A549 (cell line): ENCODE data around the gene PTPN9. TPM values are rescaled to one million over a fixed set of nuclear protein-coding genes. Genes with fewer than 3 reads are reported as not detected.
"Not testable (repeated sequence)": the region's sequence is repeated elsewhere in the genome, so short reads cannot be mapped to it uniquely, and the experiment has no call there.

Experiments
- ATAC-seq, 2 experiments: fragments of 200-7000 bp in 1 of 2; fragments of >200 bp in 1 of 2; cut with Nextera tagmentation in 1 of 2; cut with Tn5 transposase in 1 of 2; 3 replicates each; pipeline versions ENCODE4 v1.8.0 to v1.9.1; 2018 to 2020; ENCODE audit warnings: mild to moderate bottlenecking in 1 of 2, moderate library complexity in 1 of 2
- CTCF ChIA-PET: fragments of 300-600 bp; sonication (Branson Sonifier 250); formaldehyde crosslinking; extraction: SDS; loops from one replicate; lab custom pipeline; 2021; ENCODE audit warnings: antibody characterized with exemption, inconsistent platforms; lab: Yijun Ruan, JAX
- POLR2A ChIA-PET: fragments of 350-600 bp; formaldehyde crosslinking; extraction: SDS; loops from one replicate; lab custom pipeline; 2021; ENCODE audit warnings: antibody characterized with exemption, inconsistent platforms; lab: Yijun Ruan, JAX
- DNase-seq, 2 experiments: peaks; one replicate each; pipeline versions ENCODE4 v3.0.0 to v3.0.0-alpha.2; 2011 to 2016; ENCODE audit warnings: low read depth in 1 of 2, low spot score in 1 of 2
- FAIRE-seq: peaks from 2 replicates; lab custom pipeline; 2011; peaks lifted over from hg19 to GRCh38; lab: Jason Lieb, UNC
- H3K27ac ChIP-seq, 2 experiments: fragments of >200 bp; sonication (Bioruptor Twin); formaldehyde crosslinking; 3 replicates each; pipeline ENCODE4 v1.5.1; 2016 to 2017
- H3K4me1 ChIP-seq: fragments of >200 bp; sonication (Bioruptor Twin); formaldehyde crosslinking; 3 replicates; pipeline ENCODE4 v1.6.1; 2016
- H3K4me2 ChIP-seq: fragments of >200 bp; sonication (Bioruptor Twin); formaldehyde crosslinking; 3 replicates; pipeline ENCODE4 v1.6.1; 2016
- H3K4me3 ChIP-seq: fragments of >200 bp; sonication (Bioruptor Twin); formaldehyde crosslinking; 3 replicates; pipeline ENCODE4 v1.5.1; 2016
- H3K9me3 ChIP-seq: fragments of >200 bp; sonication (Bioruptor Twin); formaldehyde crosslinking; 3 replicates; pipeline ENCODE4 v1.6.1; 2016
- CBX2 ChIP-seq: fragments of 200-600 bp; sonication (generic); IDR thresholded peaks from 2 replicates; pipeline ENCODE4 v1.6.1; 2016; ENCODE audit warnings: low read depth, mild to moderate bottlenecking, borderline replicate concordance
- CEBPB ChIP-seq, 2 experiments: fragments of >200 bp in 1 of 2; sonication (Bioruptor Twin) in 1 of 2; formaldehyde crosslinking in 1 of 2; IDR thresholded peaks; 2 replicates each; pipeline ENCODE4 v1.6.1; 2012 to 2016
- FOSL2 ChIP-seq, 2 experiments: fragments of 450-650 bp in 1 of 2; fragments of >200 bp in 1 of 2; sonication (Bioruptor Twin) in 1 of 2; formaldehyde crosslinking; IDR thresholded peaks; 2 replicates each; pipeline versions ENCODE4 v1.5.0 to v1.6.1; 2016 to 2020; ENCODE audit warnings: mild to moderate bottlenecking in 1 of 2, moderate library complexity in 1 of 2
- FOXS1 ChIP-seq: fragments of 250-450 bp; sonication (Bioruptor Pico); IDR thresholded peaks from 2 replicates; pipeline ENCODE4 v1.5.0; 2020; ENCODE audit warnings: mild to moderate bottlenecking, moderate library complexity
- HOXB5 ChIP-seq: fragments of 250-450 bp; sonication (Bioruptor Pico); IDR thresholded peaks from 2 replicates; pipeline ENCODE4 v1.5.0; 2020; ENCODE audit warnings: mild to moderate bottlenecking, moderate library complexity
- JUN ChIP-seq, 2 experiments: fragments of >200 bp; sonication (Bioruptor Twin); formaldehyde crosslinking; IDR thresholded peaks; 2 replicates in 1 of 2; 3 replicates in 1 of 2; pipeline ENCODE4 v1.6.1; 2016 to 2017
- JUNB ChIP-seq: fragments of >200 bp; sonication (Bioruptor Twin); formaldehyde crosslinking; IDR thresholded peaks from 2 replicates; pipeline ENCODE4 v1.6.1; 2016
- KDM1A ChIP-seq: fragments of 200-600 bp; sonication (generic); IDR thresholded peaks from 2 replicates; pipeline ENCODE4 v1.6.1; 2016; ENCODE audit warnings: low read depth, mild to moderate bottlenecking
- NFE2L2 ChIP-seq: fragments of 150-350 bp; conservative IDR thresholded peaks from 2 replicates; pipeline ENCODE4 v1.6.1; 2014; ENCODE audit warnings: low read length
- NR3C1 ChIP-seq: fragments of >200 bp; sonication (Bioruptor Twin); formaldehyde crosslinking; IDR thresholded peaks from 3 replicates; pipeline ENCODE4 v1.6.1; 2017
- PHF8 ChIP-seq: fragments of 200-600 bp; sonication (generic); IDR thresholded peaks from 2 replicates; pipeline ENCODE4 v1.6.1; 2016; ENCODE audit warnings: low read depth, mild to moderate bottlenecking, antibody characterized with exemption, moderate library complexity, borderline replicate concordance
- POLR2A ChIP-seq: IDR thresholded peaks from 2 replicates; pipeline ENCODE4 v1.6.1; 2012; ENCODE audit warnings: mild to moderate bottlenecking, low read length
- POLR2AphosphoS2 ChIP-seq: conservative IDR thresholded peaks from 2 replicates; pipeline ENCODE4 v1.6.1; 2012; ENCODE audit warnings: low read length, improper control_type of control experiment, inconsistent platforms
- RAD21 ChIP-seq, 2 experiments: fragments of >200 bp in 1 of 2; sonication (Bioruptor Twin) in 1 of 2; formaldehyde crosslinking in 1 of 2; IDR thresholded peaks in 1 of 2; conservative IDR thresholded peaks in 1 of 2; 2 replicates in 1 of 2; 3 replicates in 1 of 2; pipeline ENCODE4 v1.6.1; 2012 to 2018; ENCODE audit warnings: inconsistent platforms in 1 of 2
- RARB ChIP-seq: fragments of 250-450 bp; sonication (Bioruptor Pico); IDR thresholded peaks from 2 replicates; pipeline ENCODE4 v1.8.0; 2021; ENCODE audit warnings: mild to moderate bottlenecking, moderate library complexity
- RFX5 ChIP-seq: fragments of 450-650 bp; IDR thresholded peaks from 2 replicates; pipeline ENCODE4 v1.7.1; 2014; ENCODE audit warnings: antibody characterized with exemption, mild to moderate bottlenecking, moderate library complexity
- RNF2 ChIP-seq: fragments of 200-600 bp; sonication (generic); IDR thresholded peaks from 2 replicates; pipeline ENCODE4 v1.6.1; 2016; ENCODE audit warnings: low read depth, mild to moderate bottlenecking, antibody characterized with exemption, moderate library complexity, borderline replicate concordance
- SMC3 ChIP-seq: fragments of >200 bp; sonication (Bioruptor Twin); formaldehyde crosslinking; IDR thresholded peaks from 3 replicates; pipeline ENCODE4 v1.6.1; 2018; ENCODE audit warnings: inconsistent platforms
- ZNF302 ChIP-seq: fragments of 250-450 bp; sonication (Bioruptor Pico); IDR thresholded peaks from 2 replicates; pipeline ENCODE4 v1.9.0; 2021; ENCODE audit warnings: inconsistent platforms, mild to moderate bottlenecking, moderate library complexity
- WGBS: methylation state at CpG from one replicate; pipeline ENCODE4 v1.1.6; 2017; ENCODE audit errors: missing lambda C conversion rate; 5-methylcytosine and 5-hydroxymethylcytosine counted together
- polyA plus RNA-seq, 4 experiments: library from polyadenylated mRNA; depleted of rRNA in 3 of 4; stranded (reverse); fragments of >200 nt; fragmentation: RNase III in 1 of 4; extraction: RNeasy Plus Mini Kit Qiagen cat#74134 plus additional on column Dnase treatment in 1 of 4; gene quantifications; 2 replicates in 3 of 4; 3 replicates in 1 of 4; pipeline ENCODE4 v1.2.3, GENCODE V29; 2011 to 2017
- TF ChIP-seq, protein P1 (sequence below): fragments of 250-450 bp; sonication (Bioruptor Pico); IDR thresholded peaks from 2 replicates; pipeline ENCODE4 v1.5.0; 2021; ENCODE audit warnings: mild to moderate bottlenecking, moderate library complexity, borderline replicate concordance
- TF ChIP-seq, protein P2 (sequence below): fragments of >200 bp; sonication (Bioruptor Twin); formaldehyde crosslinking; IDR thresholded peaks from 3 replicates; pipeline ENCODE4 v1.5.1; 2016
- TF ChIP-seq, protein P3 (sequence below): IDR thresholded peaks from 2 replicates; pipeline ENCODE4 v1.6.1; 2012; ENCODE audit warnings: low read depth, borderline replicate concordance
- TF ChIP-seq, protein P4 (sequence below): IDR thresholded peaks from 2 replicates; pipeline ENCODE4 v1.6.1; 2012
- TF ChIP-seq, protein P5 (sequence below): IDR thresholded peaks from 2 replicates; pipeline ENCODE4 v1.6.1; 2012

Gene PTPN9
- polyA plus RNA-seq, 2 of the 4 experiments (the other 2 are of a cell fraction) = 29.5 to 60.2 TPM

DNA sequence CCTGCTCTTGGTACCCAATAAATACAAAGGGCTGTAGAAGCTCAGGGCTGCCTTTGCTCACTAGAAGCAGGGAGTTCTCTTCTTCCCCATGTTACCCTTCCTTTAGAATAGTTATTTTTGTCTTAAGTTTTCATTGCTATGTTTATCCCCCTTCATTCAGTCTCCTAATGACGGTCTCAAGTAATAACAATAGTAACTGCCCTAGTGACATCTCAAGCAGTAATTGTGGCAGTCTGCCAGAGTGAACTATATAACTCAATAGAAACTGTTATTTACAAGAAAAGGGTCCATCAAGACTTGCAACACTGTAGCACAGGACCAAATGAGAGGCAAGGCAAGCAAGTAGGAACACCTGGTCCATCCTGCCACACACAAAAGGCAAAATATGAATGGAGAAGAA is 95.2 kb downstream of the PTPN9 start:
- Histone ChIP-seq H3K9me3 (no peaks in the 10 kb centered on the region), H3K27ac (no peak overlapping the region), H3K4me1 (no peaks in the 10 kb centered on the region), H3K4me3 (no peak overlapping the region), H3K4me2 (no peak overlapping the region)
- WGBS = 92% methylated on average over 1 of the region's 1 CpG
- TF ChIP-seq JUNB = no peak
- TF ChIP-seq, protein P1, sequence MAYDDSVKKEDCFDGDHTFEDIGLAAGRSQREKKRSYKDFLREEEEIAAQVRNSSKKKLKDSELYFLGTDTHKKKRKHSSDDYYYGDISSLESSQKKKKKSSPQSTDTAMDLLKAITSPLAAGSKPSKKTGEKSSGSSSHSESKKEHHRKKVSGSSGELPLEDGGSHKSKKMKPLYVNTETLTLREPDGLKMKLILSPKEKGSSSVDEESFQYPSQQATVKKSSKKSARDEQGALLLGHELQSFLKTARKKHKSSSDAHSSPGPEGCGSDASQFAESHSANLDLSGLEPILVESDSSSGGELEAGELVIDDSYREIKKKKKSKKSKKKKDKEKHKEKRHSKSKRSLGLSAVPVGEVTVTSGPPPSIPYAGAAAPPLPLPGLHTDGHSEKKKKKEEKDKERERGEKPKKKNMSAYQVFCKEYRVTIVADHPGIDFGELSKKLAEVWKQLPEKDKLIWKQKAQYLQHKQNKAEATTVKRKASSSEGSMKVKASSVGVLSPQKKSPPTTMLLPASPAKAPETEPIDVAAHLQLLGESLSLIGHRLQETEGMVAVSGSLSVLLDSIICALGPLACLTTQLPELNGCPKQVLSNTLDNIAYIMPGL = no peak
- no peak for TF ChIP-seq JUN (IDR thresholded peaks at IDR 0.05)
- no peak for TF ChIP-seq RARB (CRISPR knock-in tag)
- TF ChIP-seq SMC3 = no peak
- TF ChIP-seq PHF8 = no peak
- TF ChIP-seq, protein P2, sequence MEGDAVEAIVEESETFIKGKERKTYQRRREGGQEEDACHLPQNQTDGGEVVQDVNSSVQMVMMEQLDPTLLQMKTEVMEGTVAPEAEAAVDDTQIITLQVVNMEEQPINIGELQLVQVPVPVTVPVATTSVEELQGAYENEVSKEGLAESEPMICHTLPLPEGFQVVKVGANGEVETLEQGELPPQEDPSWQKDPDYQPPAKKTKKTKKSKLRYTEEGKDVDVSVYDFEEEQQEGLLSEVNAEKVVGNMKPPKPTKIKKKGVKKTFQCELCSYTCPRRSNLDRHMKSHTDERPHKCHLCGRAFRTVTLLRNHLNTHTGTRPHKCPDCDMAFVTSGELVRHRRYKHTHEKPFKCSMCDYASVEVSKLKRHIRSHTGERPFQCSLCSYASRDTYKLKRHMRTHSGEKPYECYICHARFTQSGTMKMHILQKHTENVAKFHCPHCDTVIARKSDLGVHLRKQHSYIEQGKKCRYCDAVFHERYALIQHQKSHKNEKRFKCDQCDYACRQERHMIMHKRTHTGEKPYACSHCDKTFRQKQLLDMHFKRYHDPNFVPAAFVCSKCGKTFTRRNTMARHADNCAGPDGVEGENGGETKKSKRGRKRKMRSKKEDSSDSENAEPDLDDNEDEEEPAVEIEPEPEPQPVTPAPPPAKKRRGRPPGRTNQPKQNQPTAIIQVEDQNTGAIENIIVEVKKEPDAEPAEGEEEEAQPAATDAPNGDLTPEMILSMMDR = no peak
- TF ChIP-seq, protein P3, sequence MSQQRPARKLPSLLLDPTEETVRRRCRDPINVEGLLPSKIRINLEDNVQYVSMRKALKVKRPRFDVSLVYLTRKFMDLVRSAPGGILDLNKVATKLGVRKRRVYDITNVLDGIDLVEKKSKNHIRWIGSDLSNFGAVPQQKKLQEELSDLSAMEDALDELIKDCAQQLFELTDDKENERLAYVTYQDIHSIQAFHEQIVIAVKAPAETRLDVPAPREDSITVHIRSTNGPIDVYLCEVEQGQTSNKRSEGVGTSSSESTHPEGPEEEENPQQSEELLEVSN = no peak
- TF ChIP-seq POLR2A = no peak
- TF ChIP-seq RFX5 = no peak
- TF ChIP-seq KDM1A = no peak
- no peak for TF ChIP-seq ZNF302 (CRISPR knock-in tag)
- TF ChIP-seq RAD21 (conservative IDR thresholded peaks at IDR 0.05 in 1 of 2, IDR thresholded peaks at IDR 0.05 in 1 of 2) = no peak
- TF ChIP-seq, protein P4, sequence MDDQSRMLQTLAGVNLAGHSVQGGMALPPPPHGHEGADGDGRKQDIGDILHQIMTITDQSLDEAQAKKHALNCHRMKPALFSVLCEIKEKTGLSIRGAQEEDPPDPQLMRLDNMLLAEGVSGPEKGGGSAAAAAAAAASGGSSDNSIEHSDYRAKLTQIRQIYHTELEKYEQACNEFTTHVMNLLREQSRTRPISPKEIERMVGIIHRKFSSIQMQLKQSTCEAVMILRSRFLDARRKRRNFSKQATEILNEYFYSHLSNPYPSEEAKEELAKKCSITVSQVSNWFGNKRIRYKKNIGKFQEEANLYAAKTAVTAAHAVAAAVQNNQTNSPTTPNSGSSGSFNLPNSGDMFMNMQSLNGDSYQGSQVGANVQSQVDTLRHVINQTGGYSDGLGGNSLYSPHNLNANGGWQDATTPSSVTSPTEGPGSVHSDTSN = no peak
- TF ChIP-seq RNF2 = no peak
- TF ChIP-seq CEBPB (IDR thresholded peaks at IDR 0.05) = no peak
- TF ChIP-seq, protein P5, sequence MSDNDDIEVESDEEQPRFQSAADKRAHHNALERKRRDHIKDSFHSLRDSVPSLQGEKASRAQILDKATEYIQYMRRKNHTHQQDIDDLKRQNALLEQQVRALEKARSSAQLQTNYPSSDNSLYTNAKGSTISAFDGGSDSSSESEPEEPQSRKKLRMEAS = no peak
- TF ChIP-seq CBX2 = no peak
- FAIRE-seq (no peak), ATAC-seq (no peak; a peak in 1 of 6 replicates), DNase-seq (no peak)
- CTCF ChIA-PET = interaction anchor here (0.6 to 1.2 kb wide), 5 partner anchors 9 to 379 kb away, joined by 3 to 4 read pairs (median 4); no protein-coding TSS in a partner anchor
- POLR2A ChIA-PET = no interaction called here

DNA sequence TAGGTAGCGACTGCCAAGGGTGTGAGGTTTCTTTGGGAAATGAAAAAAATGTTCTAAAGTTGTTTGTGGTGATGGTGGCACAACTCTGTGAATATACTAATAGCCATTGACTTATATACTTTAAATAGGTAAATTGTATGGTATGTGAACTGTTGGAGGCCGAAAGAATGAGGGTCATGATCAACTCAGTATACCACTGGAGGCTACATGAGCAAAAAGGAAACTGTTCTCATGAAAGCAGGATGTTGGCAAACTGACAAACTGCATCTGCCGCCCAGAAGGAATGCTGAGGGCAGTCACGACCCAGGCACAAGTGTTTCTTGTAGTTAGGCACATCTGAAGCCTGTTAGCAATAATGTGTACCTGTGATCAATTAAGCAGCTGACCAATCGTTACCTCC is 95.6 kb downstream of the PTPN9 start:
- DNase-seq, POLR2A ChIA-PET, H3K4me3 ChIP-seq, H3K4me1 ChIP-seq, H3K27ac ChIP-seq, H3K9me3 ChIP-seq, FAIRE-seq, H3K4me2 ChIP-seq, ATAC-seq: not testable (repeated sequence)
- CTCF ChIA-PET = interaction anchor here (0.6 to 1.2 kb wide), 2 partner anchors 49 to 380 kb away, joined by 4 read pairs; no protein-coding TSS in a partner anchor
- 91% methylated on average over 5 of the region's 5 CpGs for WGBS

DNA sequence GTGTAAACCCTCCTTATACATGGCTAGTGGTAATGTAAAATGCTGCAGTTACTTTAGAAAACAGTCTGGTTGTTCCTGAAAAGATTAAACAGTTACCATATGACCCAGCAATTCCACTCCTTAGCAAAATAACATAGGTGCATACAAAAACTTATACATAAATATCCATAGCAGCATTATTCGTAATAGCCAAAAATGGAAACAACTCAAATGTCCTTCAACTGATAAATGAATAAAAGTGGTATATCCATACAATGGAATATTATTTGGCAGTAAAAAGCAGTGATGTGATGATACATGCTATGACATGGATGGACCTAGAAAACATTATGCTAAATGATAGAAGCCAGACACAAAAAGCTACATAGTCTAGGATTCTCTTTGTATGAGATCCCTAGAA is 96.0 kb downstream of the PTPN9 start:
- DNase-seq = no peak
- CTCF ChIA-PET = interaction anchor here (0.6 kb wide), 1 partner anchor 380 kb away, joined by 4 read pairs; no protein-coding TSS in a partner anchor

DNA sequence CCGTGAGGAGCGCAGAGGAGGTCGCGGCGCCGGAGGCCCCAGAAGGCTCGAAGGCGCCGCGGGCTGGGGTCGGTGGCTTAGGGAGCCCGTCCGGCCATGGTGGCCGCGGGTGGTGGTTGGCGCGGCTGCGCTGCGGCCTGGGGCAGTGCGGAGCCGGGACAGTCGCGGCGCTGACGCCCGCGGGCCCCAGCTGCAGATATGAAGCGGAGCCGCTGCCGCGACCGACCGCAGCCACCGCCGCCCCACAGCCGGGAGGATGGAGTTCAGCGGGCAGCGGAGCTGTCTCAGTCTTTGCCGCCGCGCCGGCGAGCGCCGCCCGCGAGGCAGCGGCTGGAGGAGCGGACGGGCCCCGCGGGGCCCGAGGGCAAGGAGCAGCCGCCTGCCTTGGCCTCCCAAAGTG is 98.7 kb downstream of the PTPN9 start:
- not testable (repeated sequence) for DNase-seq, FAIRE-seq, ATAC-seq

More for the DNA sequence above, 96.0 kb downstream of the PTPN9 start:
- 98% methylated on average over 1 of the region's 1 CpG for WGBS
- FAIRE-seq (peak; percentile 73), ATAC-seq (no peak)
- H3K4me2 ChIP-seq = no peak overlapping the region
- POLR2A ChIA-PET = no interaction called here
- TF ChIP-seq RARB (CRISPR knock-in tag) = no peak
- TF ChIP-seq RAD21 (conservative IDR thresholded peaks at IDR 0.05 in 1 of 2, IDR thresholded peaks at IDR 0.05 in 1 of 2) = no peak
- no peak for TF ChIP-seq NFE2L2
- no peak for TF ChIP-seq FOSL2 (IDR thresholded peaks at IDR 0.05)
- TF ChIP-seq FOSL2 (CRISPR knock-in tag; IDR thresholded peaks at IDR 0.05) = no peak
- TF ChIP-seq JUNB = no peak
- TF ChIP-seq, protein P2 = no peak
- TF ChIP-seq NR3C1 = no peak
- TF ChIP-seq PHF8 = no peak
- TF ChIP-seq ZNF302 (CRISPR knock-in tag) = no peak
- no peak for TF ChIP-seq FOXS1 (CRISPR knock-in tag)
- TF ChIP-seq POLR2AphosphoS2 = no peak
- no peak for TF ChIP-seq HOXB5 (CRISPR knock-in tag)
- no peaks in the 10 kb centered on the region for H3K4me1 ChIP-seq
- H3K4me3 ChIP-seq = no peak overlapping the region
- no peak overlapping the region for H3K27ac ChIP-seq
- H3K9me3 ChIP-seq = no peaks in the 10 kb centered on the region

More for the DNA sequence above, 98.7 kb downstream of the PTPN9 start:
- H3K9me3 ChIP-seq, H3K27ac ChIP-seq, H3K4me1 ChIP-seq, H3K4me2 ChIP-seq, CTCF ChIA-PET, H3K4me3 ChIP-seq, POLR2A ChIA-PET: not testable (repeated sequence)
- WGBS = 98% methylated on average over 53 of the region's 54 CpGs
